H1 (cell line): Measurements from ENCODE around the gene ZNF292. TPM values are rescaled to one million over a fixed set of nuclear protein-coding genes. Genes with fewer than 3 reads are reported as not detected.

Experiments
- BCL11A ChIP-seq, 2 experiments: IDR thresholded peaks; one replicate each; pipeline ENCODE4 v1.6.1; 2011; ENCODE audit warnings: low read depth in 2 of 2, low read length in 2 of 2, mild to moderate bottlenecking in 2 of 2
- CHD7 ChIP-seq: fragments of 300-600 bp; sonication (generic); IDR thresholded peaks from 2 replicates; pipeline ENCODE4 v1.7.1; 2012; ENCODE audit warnings: low read length, moderate library complexity, mild to moderate bottlenecking, inconsistent platforms; ENCODE audit not compliant: insufficient replicate concordance
- NRF1 ChIP-seq: IDR thresholded peaks from 2 replicates; pipeline ENCODE4 v1.6.1; 2011; ENCODE audit warnings: mild to moderate bottlenecking, low read depth, low read length, improper control_type of control experiment
- RAD21 ChIP-seq, 2 experiments: IDR thresholded peaks in 1 of 2; conservative IDR thresholded peaks in 1 of 2; 2 replicates each; pipeline ENCODE4 v1.6.1; 2011; ENCODE audit warnings: low read depth in 2 of 2, low read length in 2 of 2, improper control_type of control experiment in 1 of 2, inconsistent platforms in 1 of 2, mild to moderate bottlenecking in 1 of 2, moderate library complexity in 1 of 2
- polyA plus RNA-seq, 7 experiments: library from polyadenylated mRNA; depleted of rRNA in 3 of 7; stranded (reverse) in 5 of 7; unstranded in 2 of 7; fragments of >200 nt in 5 of 7; fragments of 200-250 nt in 2 of 7; gene quantifications; 1 replicate in 5 of 7; 2 replicates in 1 of 7; 4 replicates in 1 of 7; pipeline versions ENCODE4 v1.2.1 to v1.2.3, GENCODE V29; 2011 to 2013; ENCODE audit warnings: missing spikeins in 2 of 7, mixed read lengths in 2 of 7
- total RNA-seq: library from RNA; stranded (reverse); fragmentation: NEBNext Ultra II Directional; extraction: Animal tissue kit (Norgen Biotek cat#: 25700); gene quantifications from 2 replicates; pipeline ENCODE4 v1.2.1, GENCODE V29; 2021

Gene ZNF292
- total and polyA plus RNA-seq, 2 of the 8 experiments (the other 6 are each of a cell fraction or from before 2014, with no cell fraction given): 6.8 to 44.2 TPM

- no peak for TF ChIP-seq RAD21 (IDR thresholded peaks at IDR 0.05 in 1 of 2, conservative IDR thresholded peaks at IDR 0.05 in 1 of 2; ENCODE audit: low read depth in 2 of 2, low read length in 2 of 2)
- TF ChIP-seq BCL11A (IDR thresholded peaks at IDR 0.05; ENCODE audit: low read depth in 2 of 2, low read length in 2 of 2): no peak
- TF ChIP-seq CHD7: no peak
- no peak for TF ChIP-seq NRF1
- TF ChIP-seq, all 59 proteins: peak for 0
Observed at GRCh38 chr6:87243812-87244211, 88.4 kb downstream of the ZNF292 start (continued).
